B cell (primary cell): ENCODE measurements around the gene GRM8. TPM values are rescaled to one million over a fixed set of nuclear protein-coding genes. Genes with fewer than 3 reads are reported as not detected.

Experiments used
- ATAC-seq: fragments of 200-7000 bp; cut with Tn5 transposase; one replicate; pipeline ENCODE4 v1.10.0; 2021; ENCODE audit warnings: low read depth, mild to moderate bottlenecking, moderate number of reproducible peaks, moderate library complexity
- CTCF ChIA-PET: fragments of 350-600 bp; sonication (Branson Sonifier 250); formaldehyde crosslinking; loops from one replicate; lab custom pipeline; 2021; ENCODE audit warnings: antibody characterized with exemption, inconsistent platforms; lab: Charles Lee
- POLR2A ChIA-PET: fragments of 350-600 bp; sonication (Branson Sonifier 250); formaldehyde crosslinking; loops from one replicate; lab custom pipeline; 2021; ENCODE audit warnings: antibody characterized with exemption; lab: Charles Lee
- DNase-seq: peaks from one replicate; pipeline ENCODE4 v3.0.0; 2013
- H2AFZ ChIP-seq: 2 replicates; pipeline ENCODE4 v1.6.1; 2012; ENCODE audit warnings: mild to moderate bottlenecking, low read depth, low read length; ENCODE audit not compliant: insufficient read depth, poor library complexity, severe bottlenecking
- H3K27ac ChIP-seq, 2 donors: 1 replicate in 1 of 2; 2 replicates in 1 of 2; pipeline ENCODE4 v1.5.1; 2012 to 2013; ENCODE audit warnings: low read length in 2 of 2, mild to moderate bottlenecking in 2 of 2, moderate library complexity in 1 of 2
- H3K27me3 ChIP-seq, 4 experiments: fragments of 200-600 bp in 1 of 4; sonication (generic) in 1 of 4; replicated peaks in 1 of 4; 1 replicate in 2 of 4; 2 replicates in 2 of 4; pipeline versions ENCODE4 v1.6.1 to v1.7.0; 2013 to 2016; ENCODE audit warnings: low read length in 3 of 4, mild to moderate bottlenecking in 2 of 4, mixed read lengths in 1 of 4, moderate library complexity in 1 of 4; ENCODE audit not compliant: insufficient read depth in 4 of 4, control insufficient read depth in 3 of 4; ENCODE audit errors: control extremely low read depth in 1 of 4
- H3K36me3 ChIP-seq, 2 experiments: replicated peaks in 1 of 2; 1 replicate in 1 of 2; 2 replicates in 1 of 2; pipeline versions ENCODE4 v1.6.1 to v1.7.1; 2013; ENCODE audit warnings: low read length in 1 of 2; ENCODE audit not compliant: insufficient read depth in 2 of 2, control insufficient read depth in 1 of 2; ENCODE audit errors: control extremely low read depth in 1 of 2, extremely low read depth in 1 of 2
- H3K4me1 ChIP-seq, 2 donors: fragments of 200-600 bp in 1 of 2; sonication (generic) in 1 of 2; 1 replicate in 1 of 2; 2 replicates in 1 of 2; pipeline versions ENCODE4 v1.5.1 to v1.6.1; 2013 to 2017; ENCODE audit warnings: low read length in 2 of 2; ENCODE audit not compliant: control insufficient read depth in 2 of 2, insufficient read depth in 2 of 2
- H3K4me2 ChIP-seq: replicated peaks from 2 replicates; pipeline ENCODE3; 2012; ENCODE audit warnings: mild to moderate bottlenecking, low read depth, low read length; ENCODE audit not compliant: poor library complexity, severe bottlenecking
- H3K4me3 ChIP-seq, 5 experiments: fragments of 200-600 bp in 1 of 5; sonication (generic) in 1 of 5; 1 replicate in 3 of 5; 2 replicates in 2 of 5; pipeline versions ENCODE4 v1.5.1 to v1.7.0; 2011 to 2016; ENCODE audit warnings: low read length in 4 of 5, mild to moderate bottlenecking in 4 of 5, low read depth in 2 of 5, control low read depth in 1 of 5, moderate library complexity in 1 of 5; ENCODE audit not compliant: insufficient read depth in 1 of 5; ENCODE audit errors: control extremely low read depth in 1 of 5, extremely low read depth in 1 of 5
- H3K79me2 ChIP-seq: fragments of 200-600 bp; sonication (generic); one replicate; pipeline ENCODE4 v1.6.0; 2016; ENCODE audit warnings: low read length; ENCODE audit not compliant: control insufficient read depth, insufficient read depth
- H3K9ac ChIP-seq: fragments of 200-600 bp; sonication (generic); 2 replicates; pipeline ENCODE4 v1.6.1; 2017; ENCODE audit warnings: mild to moderate bottlenecking, low read length, moderate library complexity
- H3K9me3 ChIP-seq, 3 donors: one replicate each; pipeline versions ENCODE4 v1.6.1 to v1.7.1; 2013; ENCODE audit warnings: low read length in 2 of 3; ENCODE audit not compliant: control insufficient read depth in 2 of 3, insufficient read depth in 1 of 3; ENCODE audit errors: control extremely low read depth in 1 of 3
- H4K20me1 ChIP-seq: 2 replicates; pipeline ENCODE4 v1.6.0; 2012; ENCODE audit warnings: mild to moderate bottlenecking, low read length; ENCODE audit not compliant: insufficient read depth, control insufficient read depth, poor library complexity, severe bottlenecking
- H3K27ac Mint-ChIP-seq: one replicate; pipeline ENCODE4 v1.8.0; 2021; ENCODE audit warnings: mixed read lengths
- H3K27me3 Mint-ChIP-seq: one replicate; pipeline ENCODE4 v1.8.0; 2021; ENCODE audit warnings: mixed read lengths
- H3K4me1 Mint-ChIP-seq: one replicate; pipeline ENCODE4 v1.8.0; 2021; ENCODE audit warnings: mixed read lengths
- H3K4me3 Mint-ChIP-seq: one replicate; pipeline ENCODE4 v1.8.0; 2021; ENCODE audit warnings: mixed read lengths
- H3K9me3 Mint-ChIP-seq: one replicate; pipeline ENCODE4 v1.8.0; 2022; ENCODE audit warnings: mixed read lengths; ENCODE audit not compliant: insufficient read depth
- CTCF ChIP-seq: fragments of 200-600 bp; IDR thresholded peaks from one replicate; pipeline ENCODE4 v1.8.0; 2022; ENCODE audit warnings: antibody characterized with exemption, mild to moderate bottlenecking
- EZH2 ChIP-seq: IDR thresholded peaks from 2 replicates; pipeline ENCODE4 v1.6.1; 2012; ENCODE audit warnings: borderline replicate concordance, low read depth, mild to moderate bottlenecking, moderate library complexity, low read length; ENCODE audit not compliant: insufficient read depth, poor library complexity, severe bottlenecking
- WGBS: methylation state at CpG from one replicate; pipeline ENCODE4 v1.1.5; 2013; ENCODE audit warnings: missing lambda C conversion rate; ENCODE audit not compliant: insufficient coverage; 5-methylcytosine and 5-hydroxymethylcytosine counted together
- intact Hi-C: fragments of 100-400 bp; cut with micrococcal nuclease; formaldehyde crosslinking; loops from one replicate; pipeline ENCODE4 v1.10.0; 2022
- polyA plus RNA-seq: library from polyadenylated mRNA; depleted of rRNA; stranded (reverse); fragments of >200 nt; gene quantifications from 2 replicates; pipeline ENCODE4 v1.2.3, GENCODE V29; 2012
- total RNA-seq, 2 donors: library from RNA; stranded (reverse); fragments of 120-200 nt in 1 of 2; gene quantifications; 1 replicate in 1 of 2; 2 replicates in 1 of 2; pipeline versions ENCODE4 v1.2.3 to v1.2.4, GENCODE V29; 2013 to 2022

The GRM8 gene
- total and polyA plus RNA-seq, 2 donors (not counting 1 experiment from before 2014, with no cell fraction given) = not detected

GRCh38 chr7:126487728-126488442 is 764.9 kb downstream of the GRM8 start:
- ChIA-PET POLR2A (no interaction called here), CTCF (no interaction called here)
- Histone ChIP-seq H4K20me1 (no peaks in the 10 kb centered on the region), H3K36me3 (no peaks in the 10 kb centered on the region), H3K27me3 (no peaks in the 10 kb centered on the region), H3K9me3 (no peaks in the 10 kb centered on the region), H3K4me2 (no peak overlapping the region), H3K79me2 (no peaks in the 10 kb centered on the region), H3K27ac (no peak overlapping the region), H3K9ac (no peak overlapping the region), H3K4me3 (no peak overlapping the region), H3K4me1 (no peaks in the 10 kb centered on the region), H2AFZ (no peak overlapping the region)
- WGBS = no CpG with 5 or more reads among the region's 4 CpGs
- Mint-ChIP-seq H3K9me3 (no peaks in the 10 kb centered on the region), H3K27me3 (no peaks in the 10 kb centered on the region), H3K4me1 (no peaks in the 10 kb centered on the region), H3K27ac (no peak overlapping the region), H3K4me3 (no peak overlapping the region)
- TF ChIP-seq EZH2 = no peak
- no peak for TF ChIP-seq CTCF
- no peak for ATAC-seq
- intact Hi-C loops = no loop called here
- DNase-seq = no peak

GRCh38 chr7:126486806-126487205 is 765.9 kb downstream of the GRM8 start:
- H2AFZ ChIP-seq = no peak overlapping the region
- no peaks in the 10 kb centered on the region for H3K4me1 Mint-ChIP-seq
- no peaks in the 10 kb centered on the region for H3K9me3 Mint-ChIP-seq
- H3K36me3 ChIP-seq = no peaks in the 10 kb centered on the region
- TF ChIP-seq EZH2 (no peak), CTCF (no peak)
- no peak overlapping the region for H3K27ac ChIP-seq
- no peaks in the 10 kb centered on the region for H3K79me2 ChIP-seq
- H3K4me3 Mint-ChIP-seq = no peak overlapping the region
- H3K27ac Mint-ChIP-seq = no peak overlapping the region
- H3K9me3 ChIP-seq = no peaks in the 10 kb centered on the region
- ChIA-PET CTCF (no interaction called here), POLR2A (no interaction called here)
- H3K9ac ChIP-seq = no peak overlapping the region
- no peaks in the 10 kb centered on the region for H3K27me3 ChIP-seq
- intact Hi-C loops = no loop called here
- DNase-seq (no peak), ATAC-seq (no peak)
- no peaks in the 10 kb centered on the region for H3K27me3 Mint-ChIP-seq
- no peaks in the 10 kb centered on the region for H4K20me1 ChIP-seq
- H3K4me2 ChIP-seq = no peak overlapping the region
- no peak overlapping the region for H3K4me3 ChIP-seq
- no peaks in the 10 kb centered on the region for H3K4me1 ChIP-seq
